GM10266 (cell line): Measurements from ENCODE around the gene RNF114.
A peak's percentile ranks its signal among the peaks of the same experiment; 100 is the strongest.

Experiments used
- DNase-seq: peaks from one replicate; pipeline ENCODE4 v3.0.0; 2012; ENCODE audit errors: extremely low spot score
- TF ChIP-seq, protein P1 (sequence below): IDR thresholded peaks from 2 replicates; pipeline ENCODE4 v1.5.1; 2012; ENCODE audit warnings: mild to moderate bottlenecking, low read depth; ENCODE audit not compliant: control insufficient read depth, insufficient read depth; ENCODE audit errors: missing control alignments

Gene RNF114

DNA sequence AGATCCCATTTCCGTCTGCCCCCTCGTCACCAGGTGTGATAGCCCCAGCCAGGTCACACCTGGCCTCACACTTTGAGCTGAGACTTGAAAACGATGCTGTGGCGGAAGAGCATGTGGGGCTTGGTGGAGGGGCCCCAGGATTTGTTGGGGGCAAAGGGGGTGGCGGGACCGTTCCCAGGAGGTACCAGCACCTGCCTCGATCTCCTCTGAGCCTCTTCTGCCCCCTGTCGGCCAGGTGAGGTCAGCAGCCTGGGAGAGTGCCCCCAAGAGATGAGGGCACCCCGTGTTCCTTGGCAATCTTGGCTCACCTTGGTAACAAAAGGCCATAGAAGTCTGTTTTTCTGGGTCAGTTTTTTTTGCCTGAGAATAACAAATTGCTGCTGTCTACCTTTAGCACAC is 46.3 kb upstream of the RNF114 start:
- DNase-seq, result no peak
- TF ChIP-seq, protein P1, sequence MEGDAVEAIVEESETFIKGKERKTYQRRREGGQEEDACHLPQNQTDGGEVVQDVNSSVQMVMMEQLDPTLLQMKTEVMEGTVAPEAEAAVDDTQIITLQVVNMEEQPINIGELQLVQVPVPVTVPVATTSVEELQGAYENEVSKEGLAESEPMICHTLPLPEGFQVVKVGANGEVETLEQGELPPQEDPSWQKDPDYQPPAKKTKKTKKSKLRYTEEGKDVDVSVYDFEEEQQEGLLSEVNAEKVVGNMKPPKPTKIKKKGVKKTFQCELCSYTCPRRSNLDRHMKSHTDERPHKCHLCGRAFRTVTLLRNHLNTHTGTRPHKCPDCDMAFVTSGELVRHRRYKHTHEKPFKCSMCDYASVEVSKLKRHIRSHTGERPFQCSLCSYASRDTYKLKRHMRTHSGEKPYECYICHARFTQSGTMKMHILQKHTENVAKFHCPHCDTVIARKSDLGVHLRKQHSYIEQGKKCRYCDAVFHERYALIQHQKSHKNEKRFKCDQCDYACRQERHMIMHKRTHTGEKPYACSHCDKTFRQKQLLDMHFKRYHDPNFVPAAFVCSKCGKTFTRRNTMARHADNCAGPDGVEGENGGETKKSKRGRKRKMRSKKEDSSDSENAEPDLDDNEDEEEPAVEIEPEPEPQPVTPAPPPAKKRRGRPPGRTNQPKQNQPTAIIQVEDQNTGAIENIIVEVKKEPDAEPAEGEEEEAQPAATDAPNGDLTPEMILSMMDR, result peak; percentile 21

DNA sequence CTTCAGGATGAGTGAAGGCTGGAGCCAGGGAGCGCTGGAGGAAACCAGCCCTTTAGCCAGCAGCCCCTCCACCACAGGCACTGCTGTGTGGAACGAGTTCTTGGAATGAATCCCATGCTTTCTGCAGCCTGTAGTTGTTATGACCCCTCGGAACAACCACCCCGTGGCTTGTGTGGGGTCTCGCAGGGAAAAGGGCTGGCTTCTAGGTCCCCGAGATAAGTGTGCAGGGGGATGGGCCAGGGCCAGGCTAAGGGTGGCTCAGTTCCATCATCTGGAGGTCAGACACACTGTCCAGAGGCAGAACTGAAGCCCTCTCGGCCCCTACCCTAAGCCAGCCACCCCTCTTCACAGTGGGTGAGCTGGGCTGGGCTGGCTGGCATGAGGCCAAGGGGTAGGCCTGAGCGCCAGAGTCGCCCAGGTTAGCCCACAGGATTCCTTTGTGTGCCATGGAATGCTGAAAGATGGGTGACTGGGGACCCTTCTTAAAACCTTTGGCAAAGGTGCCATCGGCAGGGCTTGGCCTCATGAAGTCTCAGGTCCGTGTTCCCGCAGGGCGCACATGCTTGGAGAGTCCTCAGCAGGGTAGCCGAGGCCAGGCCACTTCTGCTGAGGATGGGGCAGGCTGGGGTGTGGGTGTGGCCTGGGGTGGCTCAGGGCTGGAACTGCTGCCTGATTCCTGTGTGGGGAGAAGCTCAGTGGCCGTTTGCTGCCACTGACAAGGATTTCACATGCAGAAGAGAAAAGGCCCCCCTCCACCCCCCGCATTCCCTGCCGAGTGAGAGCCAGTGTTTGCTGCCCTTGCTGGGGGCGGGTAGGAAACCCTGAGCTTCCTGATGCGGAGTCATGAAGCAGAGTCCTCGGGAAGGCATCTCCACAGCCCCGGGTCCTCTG is 45.5 kb upstream of the RNF114 start:
- TF ChIP-seq, protein P1, result no peak
- no peak for DNase-seq

DNA sequence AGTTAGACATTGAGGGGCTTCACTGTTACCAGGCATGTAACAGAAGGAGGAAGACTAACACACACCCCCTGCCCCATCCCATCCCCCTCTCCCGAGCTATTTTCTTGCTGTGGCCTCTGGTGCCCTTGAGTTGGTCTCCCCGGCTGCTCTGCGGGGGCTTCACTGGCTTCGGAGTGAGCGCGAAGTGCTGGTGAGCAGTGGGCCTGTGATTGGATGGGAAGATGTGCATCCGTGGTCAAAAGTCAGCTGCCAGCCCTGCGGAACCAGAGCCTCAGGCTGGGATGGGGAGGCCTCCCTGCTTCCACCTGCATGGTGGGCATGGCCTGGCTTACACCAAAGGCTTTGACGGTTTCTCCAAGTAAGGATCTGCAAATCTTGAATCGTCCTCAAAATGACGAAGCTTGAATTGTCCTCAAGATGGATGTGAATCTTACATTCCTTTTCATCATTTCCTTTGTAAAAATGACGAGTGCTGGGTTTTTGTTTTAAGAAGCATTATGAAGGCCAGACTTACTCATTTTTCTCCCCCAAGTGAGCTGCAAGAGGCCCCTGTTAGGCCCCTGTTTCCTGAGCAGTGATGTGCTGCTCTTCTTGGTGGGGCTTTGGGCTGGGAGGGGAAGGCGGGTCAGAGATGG is 44.6 kb upstream of the RNF114 start:
- DNase-seq, result no peak

DNA sequence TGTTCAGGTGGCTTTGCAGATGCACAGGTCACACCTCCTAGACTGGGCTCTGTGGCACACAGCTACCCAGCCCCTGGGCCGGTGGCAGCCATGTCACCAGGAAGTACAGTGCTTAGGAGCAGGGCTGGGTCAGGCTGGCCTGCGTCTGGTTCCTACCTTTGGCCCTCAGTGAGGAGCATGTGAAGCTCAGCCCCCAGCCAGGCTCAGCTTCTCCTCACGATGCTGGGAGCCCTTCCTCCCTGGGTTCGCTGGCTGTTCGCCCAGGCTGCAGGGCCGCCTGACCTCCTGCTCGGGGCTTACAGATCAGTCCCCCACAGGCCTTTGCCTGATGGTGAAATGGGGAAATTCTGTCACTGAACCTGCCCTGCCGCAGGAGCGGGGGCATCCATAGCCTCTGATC is 43.9 kb upstream of the RNF114 start:
- TF ChIP-seq, protein P1, result no peak
- DNase-seq, result no peak

More for the DNA sequence above, 44.6 kb upstream of the RNF114 start:
- TF ChIP-seq, protein P1, result no peak

DNA sequence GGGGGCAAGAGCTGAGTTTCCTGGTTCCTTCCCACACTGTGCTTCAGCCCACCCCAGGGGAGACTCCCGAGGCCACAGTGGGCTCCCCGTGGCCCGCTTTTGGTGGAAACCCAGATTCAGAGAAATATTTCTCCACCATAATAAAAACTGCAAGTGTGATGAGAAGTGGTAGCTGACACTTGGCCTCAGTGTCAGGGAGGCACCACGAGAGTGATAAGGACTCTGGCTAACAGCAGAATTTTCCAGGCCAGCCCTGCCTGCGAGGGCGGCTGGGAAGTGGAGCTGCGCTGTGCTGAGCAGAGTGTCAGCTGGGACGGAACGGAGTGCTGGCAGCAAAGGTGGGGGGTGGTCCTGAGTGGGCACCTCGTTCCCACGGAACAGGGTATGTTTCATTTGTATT is 43.4 kb upstream of the RNF114 start:
- TF ChIP-seq, protein P1, result no peak
- no peak for DNase-seq

DNA sequence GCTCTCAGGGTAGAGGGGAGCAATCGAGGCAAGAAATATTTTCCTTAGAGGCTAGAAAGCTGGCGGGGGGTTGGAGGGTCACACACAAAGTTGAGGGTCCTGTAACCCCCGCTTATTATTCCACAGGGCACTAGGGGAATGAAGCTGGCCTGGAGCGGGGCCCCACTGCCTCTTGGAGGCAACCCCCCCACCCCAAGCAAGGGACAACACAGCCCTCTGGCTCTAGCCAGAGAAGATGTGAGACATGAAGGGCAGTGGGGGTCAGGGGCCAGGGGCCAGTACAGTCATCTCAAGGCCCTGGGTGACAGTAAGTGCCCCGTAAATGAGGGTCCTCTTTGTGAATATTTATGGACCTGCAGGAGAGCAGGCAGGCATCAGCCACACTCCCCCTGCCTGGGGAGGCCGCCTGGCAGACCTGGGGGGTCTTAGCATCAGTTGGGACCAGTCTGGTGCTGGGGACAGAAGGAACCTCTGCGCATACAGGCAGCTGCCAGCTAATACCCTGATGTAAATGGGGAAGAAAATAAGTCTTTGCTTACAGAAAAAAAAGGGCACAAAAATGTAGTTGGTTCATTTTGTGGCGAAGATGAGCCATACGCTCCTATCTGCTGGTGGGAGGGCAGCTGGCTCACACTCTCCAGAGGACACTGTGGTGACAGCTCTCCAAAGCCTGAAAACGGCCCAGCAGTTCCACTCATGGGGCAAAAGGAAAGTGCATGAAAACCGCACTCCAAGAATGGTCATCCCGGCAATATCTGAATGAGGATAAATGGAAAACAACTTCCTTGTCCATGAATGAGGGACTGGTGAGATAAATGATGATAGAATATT is 42.7 kb upstream of the RNF114 start:
- no peak for DNase-seq
- TF ChIP-seq, protein P1, result no peak
